Activated naive CD4-positive, alpha-beta T cell treated with anti-CD3 and anti-CD28 coated beads, Interleukin-2, amount 50 U/mL, for 16 hours (primary cell): ENCODE measurements around the gene ORM2.

Source experiments
- DNase-seq: peaks from one replicate; pipeline ENCODE4 v3.0.0-alpha.2; 2020

Gene ORM2

GRCh38 chr9:114334490-114334889, 4.8 kb downstream of the ORM2 start:
- DNase-seq: no peak

- DNase-seq: no peak
These were observed 6.1 kb downstream of the ORM2 start for GRCh38 chr9:114335745-114336144.

GRCh38 chr9:114336157-114336556, 6.5 kb downstream of the ORM2 start:
- no peak for DNase-seq

GRCh38 chr9:114336699-114337395, 7.2 kb downstream of the ORM2 start:
- DNase-seq: no peak

GRCh38 chr9:114338187-114338586, 8.5 kb downstream of the ORM2 start:
- no peak for DNase-seq

GRCh38 chr9:114339130-114339908, 9.7 kb downstream of the ORM2 start:
- peak; percentile 60 for DNase-seq

- no peak for DNase-seq
These were observed 11.6 kb downstream of the ORM2 start for GRCh38 chr9:114341152-114341830.

GRCh38 chr9:114341991-114342390, 12.3 kb downstream of the ORM2 start:
- DNase-seq: no peak

- DNase-seq: no peak
These were observed 13.2 kb downstream of the ORM2 start for GRCh38 chr9:114342755-114343440.

- DNase-seq: no peak
These were observed 14.0 kb downstream of the ORM2 start for GRCh38 chr9:114343471-114344187.

- DNase-seq: no peak
These were observed 14.5 kb downstream of the ORM2 start for GRCh38 chr9:114344188-114344566.

- no peak for DNase-seq
These were observed 15.0 kb downstream of the ORM2 start for GRCh38 chr9:114344692-114345091.

GRCh38 chr9:114345493-114346065, 15.9 kb downstream of the ORM2 start:
- no peak for DNase-seq

GRCh38 chr9:114346146-114346545, 16.5 kb downstream of the ORM2 start:
- no peak for DNase-seq

- DNase-seq: no peak
These were observed 18.0 kb downstream of the ORM2 start for GRCh38 chr9:114347675-114348074.

- no peak for DNase-seq
These were observed 18.7 kb downstream of the ORM2 start for GRCh38 chr9:114348261-114348905.

- DNase-seq: peak; percentile 86
These were observed 19.3 kb downstream of the ORM2 start for GRCh38 chr9:114348906-114349482.

- no peak for DNase-seq
These were observed 20.2 kb downstream of the ORM2 start for GRCh38 chr9:114349713-114350480.

GRCh38 chr9:114350636-114351401, 21.1 kb downstream of the ORM2 start:
- no peak for DNase-seq

- no peak for DNase-seq
These were observed 22.3 kb downstream of the ORM2 start for GRCh38 chr9:114351932-114352331.
